HepG2 (cell line): ENCODE data around the gene FAHD1. TPM values are rescaled to one million over a fixed set of nuclear protein-coding genes. Genes with fewer than 3 reads are reported as not detected.

Experiments
- ARNTL ChIP-seq: sonication (generic); formaldehyde crosslinking; IDR thresholded peaks from 2 replicates; pipeline ENCODE4 v1.4.0; 2020; ENCODE audit warnings: mild to moderate bottlenecking, missing genetic modification reagents
- ATAD3A ChIP-seq: sonication (generic); formaldehyde crosslinking; IDR thresholded peaks from 2 replicates; pipeline ENCODE4 v1.4.0; 2020; ENCODE audit warnings: missing genetic modification reagents
- GPN1 ChIP-seq: sonication (generic); formaldehyde crosslinking; IDR thresholded peaks from 2 replicates; pipeline ENCODE4 v1.5.1; 2020; ENCODE audit warnings: missing genetic modification reagents, borderline replicate concordance
- HNF4A ChIP-seq: sonication (generic); formaldehyde crosslinking; IDR thresholded peaks from 2 replicates; pipeline ENCODE4 v1.4.0; 2020; ENCODE audit warnings: missing genetic modification reagents
- MAFF ChIP-seq: IDR thresholded peaks from 2 replicates; pipeline ENCODE4 v1.6.1; 2011; ENCODE audit warnings: low read depth, low read length, improper control_type of control experiment
- MXD4 ChIP-seq: IDR thresholded peaks from 2 replicates; pipeline ENCODE4 v1.6.1; 2016; ENCODE audit warnings: mild to moderate bottlenecking, missing biosample characterization, missing genetic modification reagents
- SAP130 ChIP-seq: IDR thresholded peaks from 2 replicates; pipeline ENCODE4 v1.6.1; 2016; ENCODE audit warnings: low read depth
- SKI ChIP-seq: fragments of 450-650 bp; IDR thresholded peaks from one replicate; pipeline ENCODE4 v1.6.1; 2018; ENCODE audit warnings: mild to moderate bottlenecking; ENCODE audit not compliant: partially characterized antibody
- TBL1XR1 ChIP-seq: fragments of 150-350 bp; IDR thresholded peaks from 2 replicates; pipeline ENCODE4 v1.6.1; 2014; ENCODE audit warnings: borderline replicate concordance, low read length; ENCODE audit not compliant: partially characterized antibody
- ZFX ChIP-seq: sonication (generic); formaldehyde crosslinking; IDR thresholded peaks from 2 replicates; pipeline ENCODE4 v1.4.0; 2020; ENCODE audit warnings: mild to moderate bottlenecking, low read depth, missing genetic modification reagents, moderate library complexity
- ZMYM3 ChIP-seq: sonication (generic); formaldehyde crosslinking; IDR thresholded peaks from 2 replicates; pipeline ENCODE4 v1.5.1; 2020; ENCODE audit warnings: mild to moderate bottlenecking, missing genetic modification reagents
- ZNF207 ChIP-seq: fragments of 450-650 bp; IDR thresholded peaks from 2 replicates; pipeline ENCODE4 v1.6.1; 2016; ENCODE audit warnings: antibody characterized with exemption, borderline replicate concordance
- ZNF552 ChIP-seq: sonication (generic); formaldehyde crosslinking; IDR thresholded peaks from 2 replicates; pipeline ENCODE4 v1.9.0; 2022; ENCODE audit warnings: missing genetic modification reagents, mild to moderate bottlenecking, borderline replicate concordance
- polyA plus RNA-seq, 8 experiments: library from polyadenylated mRNA; depleted of rRNA in 3 of 8; stranded (reverse) in 7 of 8; unstranded in 1 of 8; fragments of >200 nt; fragmentation: Illumina TruSeq in 4 of 8; extraction: Trizol in 4 of 8; gene quantifications; 2 replicates each; pipeline versions ENCODE4 v1.2.1 to v1.2.3, GENCODE V29; 2011 to 2016; ENCODE audit warnings: low read depth in 4 of 8, missing spikeins in 1 of 8, mixed read lengths in 1 of 8; ENCODE audit not compliant: insufficient read depth in 1 of 8
- total RNA-seq, 5 experiments: library from RNA; depleted of rRNA; stranded (reverse); fragments of >200 nt; fragmentation: Illumina TruSeq; extraction: Trizol; gene quantifications; 2 replicates each; pipeline ENCODE4 v1.2.3, GENCODE V29; 2016; ENCODE audit warnings: low read depth in 1 of 5
- TF ChIP-seq, protein P1 (sequence below): sonication (generic); formaldehyde crosslinking; IDR thresholded peaks from 2 replicates; pipeline ENCODE4 v1.4.0; 2020; ENCODE audit warnings: missing genetic modification reagents
- TF ChIP-seq, protein P2 (sequence below): sonication (generic); formaldehyde crosslinking; IDR thresholded peaks from 2 replicates; pipeline ENCODE4 v1.4.0; 2020; ENCODE audit warnings: missing genetic modification reagents, borderline replicate concordance
- TF ChIP-seq, protein P3 (sequence below): sonication (generic); formaldehyde crosslinking; IDR thresholded peaks from 2 replicates; pipeline ENCODE4 v1.8.0; 2022; ENCODE audit warnings: missing genetic modification reagents, low read depth, mild to moderate bottlenecking, borderline replicate concordance
- TF ChIP-seq, protein P4 (sequence below): sonication (generic); formaldehyde crosslinking; conservative IDR thresholded peaks from 2 replicates; pipeline ENCODE4 v1.4.0; 2020; ENCODE audit warnings: mild to moderate bottlenecking, missing genetic modification reagents, moderate library complexity

The FAHD1 gene
- total and polyA plus RNA-seq, 2 of the 13 experiments (the other 11 are each of a cell fraction or from before 2014, with no cell fraction given), result 39.0 to 45.3 TPM

DNA sequence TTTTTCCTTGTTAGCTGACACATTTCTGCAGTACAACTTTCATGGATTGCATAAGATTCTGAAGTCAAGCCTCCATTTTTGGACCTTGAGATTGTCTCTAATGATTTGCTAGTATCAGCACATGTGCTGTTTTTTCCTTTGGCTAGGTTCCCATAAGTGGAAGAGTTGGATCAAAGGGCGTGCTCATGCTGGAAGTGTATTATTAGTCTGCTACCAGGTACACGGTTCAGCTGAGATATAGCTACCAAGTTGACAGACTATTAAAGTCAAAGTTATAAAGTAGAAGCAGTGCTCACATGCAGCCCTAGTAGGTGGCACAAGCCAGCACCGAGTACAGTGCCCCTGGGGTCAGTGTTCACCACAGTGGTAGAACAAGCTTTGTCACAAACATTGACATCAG, 3.2 kb downstream of the FAHD1 start (continued):
- TF ChIP-seq ZMYM3 (CRISPR knock-in tag), result 0 out of 2 replicates have a peak, but pooled peaks have one; percentile 30
- TF ChIP-seq ZNF207, result no peak
- TF ChIP-seq ZFX (CRISPR knock-in tag), result no peak
- no peak for TF ChIP-seq MXD4 (CRISPR knock-in tag)
- TF ChIP-seq SKI, result no peak
- TF ChIP-seq GPN1 (CRISPR knock-in tag), result no peak
- TF ChIP-seq, protein P1, sequence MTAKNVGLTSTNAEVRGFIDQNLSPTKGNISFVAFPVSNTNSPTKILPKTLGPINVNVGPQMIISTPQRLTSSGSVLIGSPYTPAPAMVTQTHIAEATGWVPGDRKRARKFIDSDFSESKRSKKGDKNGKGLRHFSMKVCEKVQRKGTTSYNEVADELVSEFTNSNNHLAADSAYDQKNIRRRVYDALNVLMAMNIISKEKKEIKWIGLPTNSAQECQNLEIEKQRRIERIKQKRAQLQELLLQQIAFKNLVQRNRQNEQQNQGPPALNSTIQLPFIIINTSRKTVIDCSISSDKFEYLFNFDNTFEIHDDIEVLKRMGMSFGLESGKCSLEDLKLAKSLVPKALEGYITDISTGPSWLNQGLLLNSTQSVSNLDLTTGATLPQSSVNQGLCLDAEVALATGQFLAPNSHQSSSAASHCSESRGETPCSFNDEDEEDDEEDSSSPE (CRISPR knock-in tag), result no peak
- TF ChIP-seq, protein P2, sequence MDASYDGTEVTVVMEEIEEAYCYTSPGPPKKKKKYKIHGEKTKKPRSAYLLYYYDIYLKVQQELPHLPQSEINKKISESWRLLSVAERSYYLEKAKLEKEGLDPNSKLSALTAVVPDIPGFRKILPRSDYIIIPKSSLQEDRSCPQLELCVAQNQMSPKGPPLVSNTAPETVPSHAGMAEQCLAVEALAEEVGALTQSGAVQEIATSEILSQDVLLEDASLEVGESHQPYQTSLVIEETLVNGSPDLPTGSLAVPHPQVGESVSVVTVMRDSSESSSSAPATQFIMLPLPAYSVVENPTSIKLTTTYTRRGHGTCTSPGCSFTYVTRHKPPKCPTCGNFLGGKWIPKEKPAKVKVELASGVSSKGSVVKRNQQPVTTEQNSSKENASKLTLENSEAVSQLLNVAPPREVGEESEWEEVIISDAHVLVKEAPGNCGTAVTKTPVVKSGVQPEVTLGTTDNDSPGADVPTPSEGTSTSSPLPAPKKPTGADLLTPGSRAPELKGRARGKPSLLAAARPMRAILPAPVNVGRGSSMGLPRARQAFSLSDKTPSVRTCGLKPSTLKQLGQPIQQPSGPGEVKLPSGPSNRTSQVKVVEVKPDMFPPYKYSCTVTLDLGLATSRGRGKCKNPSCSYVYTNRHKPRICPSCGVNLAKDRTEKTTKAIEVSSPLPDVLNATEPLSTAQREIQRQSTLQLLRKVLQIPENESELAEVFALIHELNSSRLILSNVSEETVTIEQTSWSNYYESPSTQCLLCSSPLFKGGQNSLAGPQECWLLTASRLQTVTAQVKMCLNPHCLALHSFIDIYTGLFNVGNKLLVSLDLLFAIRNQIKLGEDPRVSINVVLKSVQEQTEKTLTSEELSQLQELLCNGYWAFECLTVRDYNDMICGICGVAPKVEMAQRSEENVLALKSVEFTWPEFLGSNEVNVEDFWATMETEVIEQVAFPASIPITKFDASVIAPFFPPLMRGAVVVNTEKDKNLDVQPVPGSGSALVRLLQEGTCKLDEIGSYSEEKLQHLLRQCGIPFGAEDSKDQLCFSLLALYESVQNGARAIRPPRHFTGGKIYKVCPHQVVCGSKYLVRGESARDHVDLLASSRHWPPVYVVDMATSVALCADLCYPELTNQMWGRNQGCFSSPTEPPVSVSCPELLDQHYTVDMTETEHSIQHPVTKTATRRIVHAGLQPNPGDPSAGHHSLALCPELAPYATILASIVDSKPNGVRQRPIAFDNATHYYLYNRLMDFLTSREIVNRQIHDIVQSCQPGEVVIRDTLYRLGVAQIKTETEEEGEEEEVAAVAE, result no peak
- no peak for TF ChIP-seq TBL1XR1
- TF ChIP-seq MAFF, result no peak
- TF ChIP-seq, protein P3, sequence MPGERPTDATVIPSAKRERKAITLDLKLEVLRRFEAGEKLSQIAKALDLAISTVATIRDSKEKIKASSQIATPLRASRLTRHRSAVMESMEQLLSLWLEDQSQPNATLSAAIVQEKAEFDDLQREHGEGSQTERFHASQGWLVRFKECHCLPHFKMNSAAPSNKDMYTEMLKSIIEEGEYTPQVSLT (CRISPR knock-in tag), result no peak
- peak; percentile 60 for TF ChIP-seq SAP130 (CRISPR knock-in tag)
- no peak for TF ChIP-seq ZNF552 (CRISPR knock-in tag)
- TF ChIP-seq ARNTL (CRISPR knock-in tag), result no peak
- no peak for TF ChIP-seq ATAD3A (CRISPR knock-in tag)
- peak; percentile 69 for TF ChIP-seq HNF4A (CRISPR knock-in tag)
- TF ChIP-seq, protein P4, sequence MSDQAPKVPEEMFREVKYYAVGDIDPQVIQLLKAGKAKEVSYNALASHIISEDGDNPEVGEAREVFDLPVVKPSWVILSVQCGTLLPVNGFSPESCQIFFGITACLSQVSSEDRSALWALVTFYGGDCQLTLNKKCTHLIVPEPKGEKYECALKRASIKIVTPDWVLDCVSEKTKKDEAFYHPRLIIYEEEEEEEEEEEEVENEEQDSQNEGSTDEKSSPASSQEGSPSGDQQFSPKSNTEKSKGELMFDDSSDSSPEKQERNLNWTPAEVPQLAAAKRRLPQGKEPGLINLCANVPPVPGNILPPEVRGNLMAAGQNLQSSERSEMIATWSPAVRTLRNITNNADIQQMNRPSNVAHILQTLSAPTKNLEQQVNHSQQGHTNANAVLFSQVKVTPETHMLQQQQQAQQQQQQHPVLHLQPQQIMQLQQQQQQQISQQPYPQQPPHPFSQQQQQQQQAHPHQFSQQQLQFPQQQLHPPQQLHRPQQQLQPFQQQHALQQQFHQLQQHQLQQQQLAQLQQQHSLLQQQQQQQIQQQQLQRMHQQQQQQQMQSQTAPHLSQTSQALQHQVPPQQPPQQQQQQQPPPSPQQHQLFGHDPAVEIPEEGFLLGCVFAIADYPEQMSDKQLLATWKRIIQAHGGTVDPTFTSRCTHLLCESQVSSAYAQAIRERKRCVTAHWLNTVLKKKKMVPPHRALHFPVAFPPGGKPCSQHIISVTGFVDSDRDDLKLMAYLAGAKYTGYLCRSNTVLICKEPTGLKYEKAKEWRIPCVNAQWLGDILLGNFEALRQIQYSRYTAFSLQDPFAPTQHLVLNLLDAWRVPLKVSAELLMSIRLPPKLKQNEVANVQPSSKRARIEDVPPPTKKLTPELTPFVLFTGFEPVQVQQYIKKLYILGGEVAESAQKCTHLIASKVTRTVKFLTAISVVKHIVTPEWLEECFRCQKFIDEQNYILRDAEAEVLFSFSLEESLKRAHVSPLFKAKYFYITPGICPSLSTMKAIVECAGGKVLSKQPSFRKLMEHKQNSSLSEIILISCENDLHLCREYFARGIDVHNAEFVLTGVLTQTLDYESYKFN (CRISPR knock-in tag), result peak; percentile 35; the same call in 1 of the 2 replicates
